Stimulated activated CD8-positive, alpha-beta memory T cell treated with anti-CD3 and anti-CD28 coated beads, Interleukin-7, amount 100 ng/mL, for 4 hours (primary cell): ENCODE data around the gene MSN.

Experiments used
- DNase-seq, 2 donors: peaks; one replicate each; pipeline ENCODE4 v3.0.0-alpha.2; 2020; ENCODE audit warnings: low read depth in 2 of 2

MSN gene

DNA sequence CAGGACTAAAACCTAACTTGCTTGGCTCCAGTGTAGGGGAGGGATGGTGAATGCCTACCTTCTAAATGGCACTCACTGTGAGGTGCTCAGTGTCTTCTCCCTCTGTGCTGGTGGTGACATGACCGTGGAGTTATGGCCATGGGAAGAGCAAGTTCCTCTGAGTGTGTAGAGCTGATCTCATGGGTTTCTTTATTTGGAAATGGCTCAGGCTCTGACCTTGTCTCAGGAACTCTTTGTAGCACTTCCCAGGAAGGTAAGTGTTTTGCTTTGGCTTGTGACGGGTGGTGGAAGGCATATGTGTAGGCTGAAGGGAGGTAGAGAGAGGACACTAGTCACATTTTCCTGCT lies 6.4 kb downstream of the MSN start:
- no peak for DNase-seq

DNA sequence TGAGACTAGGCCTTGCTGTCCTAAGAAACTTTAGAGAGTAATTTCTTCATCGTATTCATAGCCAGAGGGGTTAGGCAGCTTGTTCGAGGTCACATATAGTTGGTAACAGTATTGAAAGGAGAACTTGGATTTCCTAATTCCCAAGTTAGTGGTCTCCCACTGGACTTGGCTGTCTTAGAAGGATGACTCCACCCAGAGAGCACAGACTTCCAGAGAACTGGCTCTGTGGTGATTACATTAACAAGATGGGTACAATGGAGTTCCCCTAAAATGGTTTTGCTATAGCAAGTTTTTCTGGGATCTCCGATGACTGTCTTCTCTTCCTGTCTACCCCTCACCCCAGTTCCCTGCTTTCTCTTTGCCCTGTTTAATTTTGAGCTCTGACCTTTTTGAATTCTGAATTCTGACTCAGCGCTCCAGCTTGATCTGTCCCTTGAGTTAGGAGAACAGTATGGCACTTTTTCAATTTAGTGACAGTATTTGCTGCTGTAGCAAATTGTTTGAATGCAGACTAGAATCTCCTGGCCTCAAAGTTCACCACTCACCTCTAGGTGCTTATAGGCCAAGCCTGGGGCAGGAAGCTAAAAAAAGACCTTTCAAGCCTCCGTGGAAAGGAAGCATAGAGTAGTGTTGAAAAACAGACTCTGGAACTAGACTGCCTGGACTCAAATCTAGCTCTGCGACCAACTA lies 6.9 kb downstream of the MSN start:
- no peak for DNase-seq

DNA sequence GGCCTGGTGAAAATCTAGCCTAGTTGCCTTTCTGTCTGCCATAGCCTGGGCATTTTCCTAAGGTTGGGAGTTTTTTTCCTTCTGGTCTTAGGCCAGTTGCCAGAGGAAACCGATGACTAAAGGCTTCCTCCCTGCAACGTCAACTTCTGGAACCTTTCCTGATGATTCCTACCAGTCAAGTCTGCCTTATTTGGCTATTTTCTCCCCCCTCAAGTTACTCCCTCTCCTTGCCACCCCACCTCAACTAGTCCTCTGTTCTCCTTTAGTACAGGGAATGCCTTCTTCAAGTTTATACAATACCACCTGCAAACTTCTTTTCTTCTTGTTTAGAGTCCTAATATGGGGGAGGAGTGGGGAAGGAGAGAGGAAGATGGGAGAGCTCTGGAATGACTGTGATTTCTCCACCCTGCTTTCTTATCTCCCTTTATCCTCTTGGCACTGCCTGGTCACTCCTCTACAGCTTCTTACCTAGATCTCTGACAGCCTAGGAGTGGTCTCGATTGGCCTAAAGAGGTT lies 10.6 kb downstream of the MSN start:
- no peak for DNase-seq

- DNase-seq = no peak
These were observed 11.7 kb downstream of the MSN start for GRCh38 chrX:65679071-65679540.

DNA sequence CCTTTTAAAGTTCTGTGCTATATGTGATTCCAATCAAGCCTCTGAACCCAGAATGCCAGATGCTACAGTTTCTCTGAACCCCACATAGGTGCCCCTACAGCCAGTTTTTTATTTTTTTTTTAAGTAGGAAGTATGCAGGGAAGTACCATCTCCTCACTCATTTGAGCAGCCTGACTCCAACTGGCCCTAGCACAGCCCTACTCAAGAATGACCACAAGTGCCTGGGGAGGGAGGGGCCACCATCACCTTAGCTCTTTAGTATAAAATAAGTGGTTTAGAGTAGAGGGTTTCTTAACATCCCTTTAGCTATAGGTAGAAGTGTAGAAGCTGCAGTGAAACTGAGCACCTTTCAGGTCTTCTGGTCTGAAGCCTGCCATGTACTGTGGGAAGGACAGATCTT lies 14.4 kb downstream of the MSN start:
- DNase-seq = no peak

DNA sequence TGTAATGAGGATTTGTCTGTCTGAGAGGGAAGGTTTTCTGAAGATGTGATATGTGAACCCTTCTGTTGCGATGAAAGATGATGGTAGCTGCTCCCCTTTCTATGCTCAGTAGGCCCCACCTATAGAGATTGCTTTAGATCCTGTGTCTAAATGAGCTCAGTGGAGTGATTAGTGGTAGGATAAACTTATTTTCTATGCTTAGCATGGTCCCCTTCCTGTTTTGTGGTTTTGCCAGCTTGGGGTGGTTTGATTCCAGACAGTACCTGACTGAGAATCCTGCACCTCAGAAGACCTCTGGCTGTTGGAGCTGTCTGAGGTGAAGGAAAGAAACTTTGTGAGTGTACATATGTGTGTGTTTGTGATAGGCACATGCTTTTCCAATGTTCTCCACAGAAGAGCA lies 17.7 kb downstream of the MSN start:
- no peak for DNase-seq

- no peak for DNase-seq
These were observed 18.8 kb downstream of the MSN start for GRCh38 chrX:65686236-65686635.

DNA sequence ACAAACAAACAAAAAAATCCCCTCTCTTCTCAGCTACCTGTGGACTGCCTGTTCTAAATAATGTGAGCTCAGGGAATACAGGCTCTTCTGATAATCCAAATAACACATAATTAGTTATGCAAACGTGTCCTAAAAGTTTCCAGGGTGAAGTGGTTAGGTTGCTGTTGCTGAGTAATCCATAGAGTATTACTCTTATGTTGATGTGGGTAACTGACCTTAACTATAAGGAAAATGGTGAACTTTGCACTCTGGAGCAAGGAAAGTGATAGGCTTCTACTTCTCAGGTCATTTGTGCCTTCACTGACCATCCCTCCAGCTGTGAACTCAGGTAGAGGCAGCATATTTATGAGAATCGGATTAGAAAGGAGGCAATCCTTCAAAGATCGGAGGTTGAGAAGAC lies 19.9 kb downstream of the MSN start:
- DNase-seq = no peak

GRCh38 chrX:65688403-65688871 lies 21.0 kb downstream of the MSN start:
- DNase-seq = no peak

DNA sequence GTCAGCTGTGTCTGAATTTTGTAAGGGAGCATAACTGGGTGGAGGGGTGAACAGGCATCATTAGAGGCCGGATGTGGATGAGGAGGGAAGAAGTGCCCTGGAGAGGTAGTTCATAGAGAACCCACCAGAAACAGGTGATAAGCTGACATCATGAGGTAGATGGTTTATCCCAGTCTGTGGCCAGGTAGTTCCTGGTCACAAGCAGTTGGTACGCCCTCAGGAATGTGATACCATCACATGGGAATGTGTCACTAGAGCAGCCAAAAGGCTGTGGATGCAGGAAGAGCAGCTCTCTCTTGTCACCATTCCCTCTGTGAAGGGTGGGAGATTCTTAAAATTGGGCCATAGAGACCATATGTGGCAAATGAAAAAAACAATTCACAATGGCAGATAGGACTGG lies 21.9 kb downstream of the MSN start:
- DNase-seq = no peak

GRCh38 chrX:65690057-65690855 lies 22.8 kb downstream of the MSN start:
- DNase-seq = no peak

DNA sequence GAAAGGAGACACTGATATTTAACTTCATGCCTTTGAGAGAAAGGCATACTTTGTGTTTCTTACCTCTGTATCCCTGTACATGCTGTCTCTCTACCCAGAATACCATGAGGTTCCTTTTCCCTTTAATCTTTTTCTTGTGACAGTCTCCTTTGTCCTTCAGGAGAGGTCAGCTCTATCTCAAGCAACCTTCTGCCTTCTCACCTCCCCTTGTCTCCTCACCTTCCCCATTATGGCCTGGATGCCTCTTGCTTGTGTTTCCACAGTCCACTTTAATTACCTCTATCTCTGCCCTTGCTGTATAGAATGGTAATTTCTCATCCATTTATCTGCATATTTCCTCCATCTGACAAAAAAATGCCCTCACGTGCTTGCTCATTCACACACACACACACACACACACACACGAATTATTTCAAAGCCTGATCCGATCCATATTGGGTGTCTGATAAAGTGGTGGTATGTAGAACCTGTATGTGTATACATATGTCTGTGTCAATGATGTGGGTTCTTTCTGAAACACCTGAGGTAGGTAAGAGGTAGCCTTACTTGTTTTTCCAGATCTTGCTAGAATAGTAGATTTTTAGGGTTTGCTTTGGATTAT lies 28.5 kb downstream of the MSN start:
- DNase-seq = no peak

- DNase-seq = no peak
These were observed 29.2 kb downstream of the MSN start for GRCh38 chrX:65696613-65697012.

- no peak for DNase-seq
These were observed 29.8 kb downstream of the MSN start for GRCh38 chrX:65697211-65697641.

DNA sequence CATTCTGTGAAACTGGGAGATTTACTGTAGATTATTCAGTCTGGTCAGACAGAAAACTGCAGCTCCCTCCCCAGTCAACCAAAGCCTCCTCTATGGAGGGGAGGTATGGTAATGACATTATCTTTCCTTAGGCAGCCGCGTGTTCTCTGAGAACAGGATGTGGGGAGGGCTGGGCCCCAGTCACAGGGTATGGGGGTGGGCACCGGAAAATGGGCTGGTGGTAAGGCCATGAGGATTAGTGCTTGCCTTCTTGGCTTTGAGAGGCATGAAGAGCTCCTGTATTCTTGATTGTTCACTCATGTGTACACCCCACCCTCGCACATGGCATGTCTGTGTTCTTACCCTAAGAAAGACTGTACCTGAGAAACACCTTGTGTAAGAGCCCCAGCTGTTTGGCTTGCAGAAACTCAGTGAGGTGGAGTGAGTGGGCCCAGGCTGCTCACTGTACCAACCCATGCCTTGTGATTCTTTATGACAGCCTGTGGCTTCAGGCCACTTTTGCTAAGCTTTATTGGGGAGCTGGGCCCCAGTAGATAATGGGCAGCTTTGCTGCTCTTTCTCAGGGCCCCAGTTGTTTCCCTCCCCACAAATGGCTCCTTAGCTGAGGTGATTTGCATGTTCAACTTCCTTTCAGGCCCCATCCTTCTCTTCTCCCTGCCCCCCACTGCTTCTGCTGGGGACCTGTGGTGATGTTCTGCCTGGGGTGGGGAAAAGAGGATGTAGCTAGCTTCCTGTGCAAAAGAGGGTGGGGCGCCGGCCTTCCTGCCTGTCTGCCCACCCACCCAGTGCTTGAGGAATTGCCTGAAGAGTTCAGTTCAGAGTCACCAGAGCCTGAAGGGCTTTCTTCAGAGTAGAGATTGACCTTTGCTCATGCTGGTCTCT lies 30.7 kb downstream of the MSN start:
- peak; percentile 66 to 79 for DNase-seq

GRCh38 chrX:65702956-65703355 lies 35.5 kb downstream of the MSN start:
- DNase-seq = no peak

- no peak for DNase-seq
These were observed 38.0 kb downstream of the MSN start for GRCh38 chrX:65705439-65705838.

DNA sequence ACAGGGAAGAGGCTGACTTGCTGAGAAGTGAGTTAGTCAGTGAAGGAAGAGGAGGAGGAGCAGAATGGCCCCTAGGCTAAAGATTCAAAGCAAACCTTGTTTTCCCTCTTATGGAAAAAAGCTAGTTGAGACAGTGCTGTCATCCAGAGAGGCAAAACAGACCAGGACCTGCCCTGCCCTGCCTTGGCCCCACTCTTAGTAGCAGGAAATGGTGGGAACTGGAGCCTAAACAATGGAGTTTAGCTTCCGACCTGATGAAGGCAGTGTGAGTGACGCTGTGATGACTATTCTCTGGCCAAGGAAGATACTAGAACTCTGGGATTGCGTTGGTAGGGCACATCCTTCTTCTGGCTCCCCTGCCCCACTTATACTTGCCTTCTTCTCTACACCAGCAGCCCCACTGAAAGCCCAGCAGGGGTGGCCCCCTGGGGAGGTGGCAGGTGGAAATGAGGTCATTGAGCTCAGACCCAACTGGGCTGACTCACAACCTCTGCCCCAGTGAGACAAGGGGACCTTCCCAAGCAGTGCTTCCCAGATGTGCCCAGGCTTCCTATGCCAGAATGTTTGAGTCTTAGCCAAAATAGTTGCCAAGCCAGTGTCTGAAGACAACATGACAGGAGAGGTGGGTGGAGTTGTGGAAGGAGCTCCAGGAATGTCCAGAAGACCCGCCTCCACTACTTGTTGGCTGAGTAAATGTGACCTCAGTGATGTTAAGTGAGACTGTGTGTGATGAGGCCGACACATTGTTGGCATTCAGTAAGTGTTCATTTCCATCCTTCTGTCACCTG lies 38.8 kb downstream of the MSN start:
- DNase-seq = peak in 1 of 2 donors; percentile 45

- no peak for DNase-seq
These were observed 39.7 kb downstream of the MSN start for GRCh38 chrX:65707151-65707550.

DNA sequence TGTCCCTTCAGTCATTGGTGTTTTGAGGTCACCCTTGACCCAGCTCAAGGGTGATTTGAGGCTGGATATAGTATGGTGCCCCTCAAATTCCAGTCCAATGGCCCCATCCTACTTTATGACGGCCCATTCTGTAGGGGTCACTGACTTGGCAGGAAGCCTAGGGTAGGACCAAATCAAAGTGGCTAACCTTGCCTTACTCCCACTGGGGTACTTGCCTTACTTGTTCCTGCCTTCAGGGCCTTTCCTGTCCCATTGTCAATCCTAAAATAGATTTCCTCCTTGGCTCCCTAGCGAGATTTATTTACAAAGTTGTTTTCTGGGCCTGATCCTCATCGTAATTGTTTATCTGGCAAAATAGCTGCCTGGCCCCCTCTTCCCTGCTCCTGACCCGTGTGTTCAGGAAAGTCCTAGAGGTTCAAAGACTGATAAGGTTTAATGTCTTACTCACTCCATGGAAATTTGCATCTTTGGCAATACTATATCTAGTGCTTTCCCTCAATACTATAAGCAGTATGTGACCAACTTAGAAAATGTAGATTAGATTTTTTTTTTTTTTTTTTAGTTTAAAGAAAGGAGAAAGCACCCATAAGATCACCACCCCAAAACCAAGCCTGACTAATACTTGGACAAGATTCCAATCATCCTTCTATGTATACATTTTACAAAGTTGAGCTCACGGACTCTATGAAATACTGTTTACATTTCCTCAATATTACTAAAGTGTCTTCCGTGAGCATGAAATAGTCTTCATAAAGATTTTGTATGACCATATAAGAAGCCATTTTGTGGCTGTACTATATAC lies 44.8 kb downstream of the MSN start:
- no peak for DNase-seq
